Stimulated activated CD8-positive, alpha-beta memory T cell treated with anti-CD3 and anti-CD28 coated beads, Interleukin-12 subunit alpha, Interleukin-12 subunit beta, amount 100 ng/mL, for 24 hours (primary cell): ENCODE results near the gene RUNDC3A.
"Not testable (repeated sequence)": the region's sequence is repeated elsewhere in the genome, so short reads cannot be mapped to it uniquely, and the experiment has no call there.

Experiments used
- DNase-seq: peaks from one replicate; pipeline ENCODE4 v3.0.0-alpha.2; 2020; ENCODE audit errors: extremely low read depth

RUNDC3A gene

GRCh38 chr17:44343510-44344209 lies 35.3 kb downstream of the RUNDC3A start:
- DNase-seq: no peak

- peak; percentile 67 for DNase-seq
Measured at GRCh38 chr17:44344939-44345453, 36.6 kb downstream of the RUNDC3A start, which contains the start of gene GRN. Gene GRN (plus strand): TSS chr17:44345302. CDS start chr17:44349165, 3,863 bp downstream.

GRCh38 chr17:44345454-44346026 lies 37.1 kb downstream of the RUNDC3A start:
- no peak for DNase-seq

GRCh38 chr17:44346064-44346844 lies 37.9 kb downstream of the RUNDC3A start:
- no peak for DNase-seq

GRCh38 chr17:44347206-44348055 lies 39.0 kb downstream of the RUNDC3A start:
- DNase-seq: not testable (repeated sequence)

GRCh38 chr17:44348234-44348987 lies 40.0 kb downstream of the RUNDC3A start:
- no peak for DNase-seq

- no peak for DNase-seq
Measured at GRCh38 chr17:44348988-44349364, 40.6 kb downstream of the RUNDC3A start.

- DNase-seq: no peak
Measured at GRCh38 chr17:44349553-44350070, 41.2 kb downstream of the RUNDC3A start.

GRCh38 chr17:44350733-44351226 lies 42.4 kb downstream of the RUNDC3A start:
- DNase-seq: no peak

- DNase-seq: no peak
Measured at GRCh38 chr17:44351464-44351863, 43.1 kb downstream of the RUNDC3A start.

GRCh38 chr17:44351961-44352827 lies 43.8 kb downstream of the RUNDC3A start:
- DNase-seq: no peak

- no peak for DNase-seq
Measured at GRCh38 chr17:44352828-44353671, 44.6 kb downstream of the RUNDC3A start.

- DNase-seq: no peak
Measured at GRCh38 chr17:44353672-44354331, 45.4 kb downstream of the RUNDC3A start.

- DNase-seq: no peak
Measured at GRCh38 chr17:44354582-44355561, 46.5 kb downstream of the RUNDC3A start.

- no peak for DNase-seq
Measured at GRCh38 chr17:44355642-44356099, 47.3 kb downstream of the RUNDC3A start.

- no peak for DNase-seq
Measured at GRCh38 chr17:44356241-44356640, 47.8 kb downstream of the RUNDC3A start.

GRCh38 chr17:44358066-44358465 lies 49.7 kb downstream of the RUNDC3A start:
- DNase-seq: no peak
